Esophagus squamous epithelium (tissue), 4 donors: ENCODE results near the gene FYN.

Source experiments
- CTCF ChIP-seq, 6 experiments: fragments of 450-650 bp in 4 of 6; fragments of 200-600 bp in 2 of 6; sonication (generic) in 2 of 6; IDR thresholded peaks; one replicate each; pipeline ENCODE4 v1.5.1; 2016 to 2019; ENCODE audit warnings: antibody characterized with exemption in 6 of 6, mild to moderate bottlenecking in 4 of 6, moderate library complexity in 4 of 6
- POLR2A ChIP-seq, 4 donors: fragments of 450-650 bp; IDR thresholded peaks; one replicate each; pipeline ENCODE4 v1.6.1; 2017; ENCODE audit warnings: antibody characterized with exemption in 4 of 4, mild to moderate bottlenecking in 4 of 4, moderate library complexity in 3 of 4

DNA sequence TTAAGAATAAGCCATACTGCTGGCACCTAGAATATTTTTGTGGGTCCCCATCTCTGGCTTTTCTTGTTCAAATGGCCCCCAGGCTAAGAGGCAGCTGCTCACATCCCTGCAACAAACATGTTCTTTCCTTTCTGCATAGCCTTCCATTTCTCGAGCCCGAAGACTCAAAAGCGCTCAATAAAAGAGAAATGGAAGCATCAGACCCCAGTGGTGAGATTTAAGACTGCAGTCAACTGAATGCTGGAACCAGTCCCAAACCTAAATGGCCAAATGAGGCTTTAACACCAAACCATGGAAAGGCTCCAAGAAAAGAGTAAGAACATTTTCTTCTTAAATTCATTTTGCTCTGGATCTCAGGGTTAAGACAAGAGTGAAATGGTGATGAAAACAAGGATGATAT, 145.4 kb downstream of the FYN start:
- TF ChIP-seq CTCF (IDR thresholded peaks at IDR 0.05) = peak in 4 of 6 experiments; percentile 11 to 36 (median 18)
- no peak for TF ChIP-seq POLR2A (IDR thresholded peaks at IDR 0.05)
